ENCODE data around the gene WWTR1.

WWTR1 gene

DNA sequence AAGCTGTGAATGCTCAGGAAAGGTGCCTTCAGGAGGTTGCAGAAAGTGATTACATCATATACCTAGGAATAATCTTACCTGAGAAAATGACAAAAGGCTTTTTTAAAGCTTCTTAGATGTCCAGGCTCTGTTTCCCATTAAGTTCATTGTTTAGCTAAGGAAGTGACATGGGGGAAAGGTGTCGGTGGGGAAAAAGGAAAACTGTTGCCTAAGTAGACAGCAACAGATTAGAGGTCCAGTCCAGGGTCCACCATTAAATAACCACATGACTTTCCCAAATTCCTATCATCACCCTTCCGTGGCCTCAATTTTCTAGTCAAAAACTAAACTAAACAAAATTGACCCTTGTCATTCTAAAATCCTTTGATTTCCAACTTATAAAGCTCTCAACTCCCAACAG lies 4.3 kb downstream of the WWTR1 start:
- no peak for DNase-seq

DNA sequence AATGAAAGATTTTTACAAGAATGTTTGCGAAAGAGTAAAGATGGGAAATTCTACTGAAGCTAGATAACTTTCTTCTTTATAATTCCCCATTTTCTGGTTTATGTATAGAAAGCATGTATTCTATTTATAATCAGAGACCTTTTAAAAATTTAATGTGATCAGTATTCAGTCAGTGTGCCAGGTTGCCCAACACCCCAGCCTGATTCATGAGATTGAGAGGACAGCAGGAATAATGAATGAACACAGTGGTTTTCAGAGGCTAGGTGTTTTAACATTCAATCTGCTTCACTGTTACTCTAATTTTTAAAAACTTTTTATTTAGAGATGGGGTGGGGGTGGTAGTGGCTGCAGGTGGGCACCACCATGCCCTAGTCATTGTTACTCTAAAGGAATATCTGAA lies 4.7 kb downstream of the WWTR1 start:
- no peak for DNase-seq

DNA sequence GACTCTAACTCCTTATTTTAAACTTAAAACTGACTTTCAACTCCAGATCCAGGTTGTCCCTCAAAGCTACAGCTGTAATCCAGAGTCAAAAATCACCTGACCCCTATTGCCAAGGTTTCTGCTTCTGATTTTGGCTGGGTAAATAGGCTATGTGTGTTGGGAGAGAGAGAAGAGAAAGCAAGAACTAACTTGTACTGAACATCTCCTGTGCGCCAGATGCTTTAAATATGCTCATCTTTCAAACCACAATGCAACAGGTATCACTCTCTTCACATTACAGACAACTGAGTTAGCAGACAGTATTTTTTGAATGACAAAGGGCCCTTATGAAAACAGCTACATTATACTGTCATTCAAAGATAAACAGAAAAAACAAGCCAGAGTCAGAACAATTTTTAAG lies 7.0 kb downstream of the WWTR1 start:
- no peak for DNase-seq

DNA sequence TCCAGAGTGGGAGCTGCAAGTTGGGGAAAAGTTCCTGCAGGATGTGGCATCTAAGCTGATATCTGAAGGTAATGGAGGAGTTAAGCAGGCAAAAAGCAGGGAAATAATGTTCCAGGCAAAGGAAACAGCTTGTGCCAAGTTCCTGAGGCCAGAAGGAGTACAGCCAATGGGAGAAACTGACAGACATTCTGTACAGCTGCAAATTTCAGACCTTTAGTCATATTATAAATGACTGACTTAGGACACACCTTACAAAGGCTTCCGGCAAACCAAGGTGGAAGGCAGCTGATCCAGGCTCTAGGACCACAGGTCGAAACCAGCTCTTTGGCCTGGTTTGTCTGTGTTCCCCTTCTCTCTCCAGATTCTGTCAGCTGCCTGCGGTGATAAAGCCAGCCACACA lies 9.3 kb downstream of the WWTR1 start:
- no peak for DNase-seq

- no peak for DNase-seq
Measured at GRCh38 chr3:149647812-149648211, 10.0 kb downstream of the WWTR1 start.

- DNase-seq: no peak
Measured at GRCh38 chr3:149647285-149647684, 10.5 kb downstream of the WWTR1 start.

DNA sequence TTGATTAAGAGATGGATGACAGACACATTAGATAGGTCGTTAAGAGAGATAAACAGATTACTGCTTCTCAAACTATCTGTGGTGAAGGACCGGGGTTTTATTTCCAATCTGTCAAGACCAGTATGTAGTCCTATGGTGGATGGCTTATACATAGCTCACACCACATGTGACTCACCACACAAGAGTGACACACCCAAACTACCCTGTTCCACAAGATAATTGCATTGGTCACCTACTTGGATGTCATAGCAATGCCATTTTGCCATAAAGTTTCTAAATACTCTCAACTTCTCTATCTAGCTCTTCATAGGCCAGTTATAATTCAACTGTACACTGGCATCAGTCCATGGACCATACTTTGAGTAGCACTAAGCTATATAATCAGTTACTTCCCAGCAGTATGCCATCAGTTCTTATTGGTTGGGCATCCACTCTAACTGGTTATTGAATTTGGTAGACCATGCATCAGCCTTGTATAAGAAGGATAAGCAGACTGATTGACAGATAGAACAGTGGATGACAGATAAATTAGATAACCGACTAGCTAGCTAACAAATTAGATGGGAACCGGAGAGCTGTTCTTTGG lies 11.6 kb downstream of the WWTR1 start:
- no peak for DNase-seq

GRCh38 chr3:149643963-149644362 lies 13.9 kb downstream of the WWTR1 start:
- DNase-seq: no peak

DNA sequence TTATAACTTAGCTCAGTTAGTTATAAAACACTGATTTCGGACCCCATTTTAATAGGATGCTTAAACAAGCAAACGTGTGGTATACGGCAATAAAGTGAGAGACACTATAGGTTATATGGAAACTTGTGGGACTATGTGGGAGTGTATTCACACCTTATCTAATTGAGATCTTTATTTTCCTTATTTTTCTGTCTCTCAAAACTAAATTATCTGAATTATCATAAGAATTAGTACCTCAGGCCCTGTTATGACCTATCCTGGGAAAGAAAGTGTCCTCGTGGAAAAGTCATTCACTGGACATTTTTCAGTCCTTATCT lies 14.4 kb downstream of the WWTR1 start:
- DNase-seq: no peak

GRCh38 chr3:149640976-149641728 lies 16.7 kb downstream of the WWTR1 start:
- DNase-seq: no peak

DNA sequence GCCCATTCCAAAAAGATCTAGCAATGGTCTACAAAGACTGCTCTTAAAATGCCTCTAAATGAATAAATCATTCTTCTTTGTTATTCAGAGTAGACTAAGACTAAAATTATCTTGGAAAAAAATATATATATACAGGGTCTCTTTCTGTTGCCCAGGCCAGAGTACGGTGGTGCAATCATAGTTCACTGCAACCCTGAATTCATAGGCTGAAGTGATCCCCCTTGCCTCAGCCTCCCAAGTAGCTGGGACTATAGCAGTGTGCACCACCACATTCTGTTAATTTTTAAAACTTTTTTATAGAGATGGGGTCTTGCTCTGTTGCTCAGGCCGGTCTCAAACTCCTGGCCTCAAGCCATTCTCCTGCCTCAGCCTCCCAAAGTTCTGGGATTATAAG lies 18.7 kb downstream of the WWTR1 start:
- no peak for DNase-seq

GRCh38 chr3:149638228-149639092 lies 19.4 kb downstream of the WWTR1 start:
- DNase-seq: no peak

GRCh38 chr3:149635396-149635795 lies 22.4 kb downstream of the WWTR1 start:
- no peak for DNase-seq

- no peak for DNase-seq
Measured at GRCh38 chr3:149634573-149634972, 23.3 kb downstream of the WWTR1 start.

- no peak for DNase-seq
Measured at GRCh38 chr3:149634072-149634471, 23.8 kb downstream of the WWTR1 start.

DNA sequence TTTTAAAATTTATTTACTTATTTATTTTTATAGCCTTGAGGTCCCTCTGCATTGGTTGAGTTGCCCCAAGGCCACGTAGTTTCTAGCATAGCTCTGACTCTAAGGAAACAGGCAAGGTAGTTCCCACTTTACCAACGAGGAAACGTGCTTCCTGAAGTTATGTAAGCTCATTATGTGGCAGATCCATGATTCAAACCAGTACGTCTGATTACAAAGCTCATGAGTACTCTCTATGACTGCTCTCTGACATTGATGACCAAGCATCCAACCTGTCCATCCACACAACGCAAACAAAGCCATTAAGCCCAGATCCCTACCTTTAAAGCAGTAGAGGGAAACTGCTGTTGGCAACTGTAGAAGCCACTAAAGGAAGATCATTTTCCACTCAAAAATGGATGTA lies 25.6 kb downstream of the WWTR1 start:
- no peak for DNase-seq

DNA sequence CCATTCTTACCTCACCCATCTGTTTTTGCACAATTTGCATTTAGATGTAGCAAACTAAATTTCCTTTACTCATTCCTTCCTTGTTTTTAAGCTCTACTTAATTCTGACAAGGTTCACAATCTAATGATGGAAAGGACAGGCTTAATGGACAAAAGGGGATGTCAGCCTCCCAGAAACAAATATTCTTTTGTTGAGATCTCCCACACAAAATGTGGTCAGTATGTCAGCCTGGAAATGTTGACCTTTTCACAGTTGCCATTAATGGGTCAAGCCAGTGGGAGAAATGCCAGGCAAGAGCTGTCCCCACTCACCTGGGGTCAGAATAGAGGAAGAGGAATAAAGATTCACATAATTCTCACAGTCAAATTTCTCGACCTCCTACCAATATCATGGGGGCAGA lies 27.0 kb downstream of the WWTR1 start:
- no peak for DNase-seq

GRCh38 chr3:149628957-149629670 lies 28.7 kb downstream of the WWTR1 start:
- DNase-seq: no peak

DNA sequence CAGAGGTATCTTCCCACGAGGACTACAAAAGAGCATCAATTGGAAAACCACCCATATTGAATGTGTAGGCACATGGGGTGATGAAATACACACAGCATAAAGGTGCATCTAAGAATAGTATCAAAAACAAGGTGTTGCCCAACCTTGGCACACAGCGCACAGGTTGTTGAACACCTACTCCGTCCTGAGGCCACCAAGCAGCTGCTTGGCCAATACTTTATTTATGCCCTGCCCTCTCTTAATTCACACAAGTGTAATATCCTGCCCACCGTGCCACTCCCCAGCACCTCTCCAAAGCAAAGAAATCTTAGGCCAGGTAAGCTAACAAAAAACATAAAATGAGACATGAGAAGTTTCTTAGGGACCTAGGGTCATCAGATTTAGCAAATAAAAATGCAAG lies 31.2 kb downstream of the WWTR1 start:
- no peak for DNase-seq

- no peak for DNase-seq
Measured at GRCh38 chr3:149625795-149626194, 32.0 kb downstream of the WWTR1 start.

DNA sequence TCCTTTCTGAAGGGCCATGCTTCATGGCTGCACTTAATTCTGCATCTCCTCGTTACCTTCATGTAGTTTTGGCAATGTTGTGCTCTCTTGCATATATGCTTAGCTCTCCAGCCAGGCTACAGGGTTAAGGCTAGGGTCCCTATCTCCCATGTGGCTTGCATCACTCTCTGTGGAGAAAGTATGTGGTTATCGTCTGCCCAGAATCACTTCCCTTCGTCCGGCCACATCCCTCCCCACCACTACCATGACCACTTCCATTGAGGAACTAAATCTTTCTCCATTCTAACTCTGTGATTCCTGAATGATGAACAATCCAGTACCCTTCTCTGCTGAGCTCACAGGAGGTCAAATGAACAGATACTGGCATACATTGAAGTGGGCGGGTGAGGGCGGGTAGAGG lies 34.0 kb downstream of the WWTR1 start:
- DNase-seq: no peak

GRCh38 chr3:149621218-149622005 lies 36.4 kb downstream of the WWTR1 start:
- no peak for DNase-seq

Data from NCI-H1092 (cell line).